H1 (cell line): ENCODE data around the gene SLC38A5. TPM values are rescaled to one million over a fixed set of nuclear protein-coding genes. Genes with fewer than 3 reads are reported as not detected.

Experiments used
- CTCF ChIA-PET: fragments of 300-600 bp; sonication (Branson Sonifier 250); formaldehyde crosslinking; loops from one replicate; lab custom pipeline; 2021; ENCODE audit not compliant: partially characterized antibody; lab: Charles Lee
- POLR2A ChIA-PET: fragments of 300-600 bp; sonication (Branson Sonifier 250); formaldehyde crosslinking; loops from one replicate; lab custom pipeline; 2021; ENCODE audit warnings: inconsistent platforms; ENCODE audit not compliant: partially characterized antibody; lab: Charles Lee
- DNase-seq, 2 experiments: peaks; one replicate each; pipeline versions ENCODE4 v3.0.0 to v3.0.0-alpha.2; 2010 to 2022; ENCODE audit warnings: low spot score in 2 of 2, low read depth in 1 of 2, mixed read lengths in 1 of 2
- FAIRE-seq: peaks from 2 replicates; lab custom pipeline; 2011; peaks lifted over from hg19 to GRCh38; lab: Jason Lieb, UNC
- H2AFZ ChIP-seq: 2 replicates; pipeline ENCODE4 v1.8.1; 2012; ENCODE audit warnings: low read length, inconsistent platforms
- H2AK5ac ChIP-seq: 2 replicates; pipeline ENCODE4 v1.6.1; 2013; ENCODE audit warnings: low read depth, low read length
- H2BK120ac ChIP-seq: replicated peaks from 2 replicates; pipeline ENCODE3; 2013; ENCODE audit warnings: low read depth, low read length, inconsistent platforms
- H2BK12ac ChIP-seq: 2 replicates; pipeline ENCODE4 v1.6.1; 2013; ENCODE audit warnings: low read depth, low read length
- H2BK15ac ChIP-seq: 2 replicates; pipeline ENCODE4 v1.6.1; 2013; ENCODE audit warnings: low read length
- H2BK20ac ChIP-seq: 2 replicates; pipeline ENCODE4 v1.6.1; 2013; ENCODE audit warnings: low read length
- H2BK5ac ChIP-seq: 2 replicates; pipeline ENCODE4 v1.6.1; 2013; ENCODE audit warnings: low read depth, low read length
- H3K14ac ChIP-seq: 2 replicates; pipeline ENCODE4 v1.6.1; 2013; ENCODE audit warnings: inconsistent platforms; ENCODE audit not compliant: insufficient read length
- H3K18ac ChIP-seq: 2 replicates; pipeline ENCODE4 v1.6.1; 2013; ENCODE audit warnings: low read length; ENCODE audit errors: extremely low read depth
- H3K23ac ChIP-seq: 2 replicates; pipeline ENCODE4 v1.6.1; 2013; ENCODE audit warnings: inconsistent platforms; ENCODE audit not compliant: insufficient read length
- H3K23me2 ChIP-seq: 2 replicates; pipeline ENCODE4 v1.6.1; 2013; ENCODE audit warnings: low read depth, low read length
- H3K27ac ChIP-seq: 2 replicates; pipeline ENCODE4 v1.6.1; 2011; ENCODE audit warnings: low read depth, low read length, inconsistent platforms
- H3K27me3 ChIP-seq, 4 experiments: replicated peaks in 1 of 4; 1 replicate in 1 of 4; 2 replicates in 3 of 4; pipeline versions ENCODE4 v1.6.1 to v1.8.1; 2011 to 2013; ENCODE audit warnings: low read length in 3 of 4, mild to moderate bottlenecking in 3 of 4, inconsistent platforms in 2 of 4, mixed read lengths in 2 of 4, moderate library complexity in 1 of 4; ENCODE audit not compliant: control insufficient read depth in 3 of 4, insufficient read depth in 3 of 4; ENCODE audit errors: extremely low read depth in 1 of 4
- H3K36me3 ChIP-seq, 4 experiments: 2 replicates each; pipeline versions ENCODE4 v1.6.1 to v1.8.1; 2011 to 2013; ENCODE audit warnings: mild to moderate bottlenecking in 4 of 4, low read length in 3 of 4, moderate library complexity in 2 of 4, control low read depth in 1 of 4, inconsistent platforms in 1 of 4; ENCODE audit not compliant: insufficient read depth in 4 of 4, control insufficient read depth in 2 of 4
- H3K4ac ChIP-seq: replicated peaks from 2 replicates; pipeline ENCODE3; 2013; ENCODE audit warnings: low read length, low read depth, mixed read lengths, inconsistent platforms; ENCODE audit not compliant: insufficient read length
- H3K4me1 ChIP-seq, 4 experiments: replicated peaks in 1 of 4; 1 replicate in 1 of 4; 2 replicates in 3 of 4; pipeline versions ENCODE4 v1.6.1 to v1.8.1; 2011 to 2013; ENCODE audit warnings: low read length in 3 of 4, inconsistent platforms in 2 of 4, mixed read lengths in 1 of 4; ENCODE audit not compliant: insufficient read depth in 4 of 4, control insufficient read depth in 3 of 4
- H3K4me2 ChIP-seq, 2 experiments: 2 replicates each; pipeline versions ENCODE4 v1.6.1 to v1.8.1; 2011 to 2013; ENCODE audit warnings: low read depth in 2 of 2, low read length in 2 of 2, control low read depth in 1 of 2, inconsistent platforms in 1 of 2, mild to moderate bottlenecking in 1 of 2; ENCODE audit not compliant: insufficient read depth in 1 of 2
- H3K4me3 ChIP-seq, 4 experiments: fragments of 200-600, 300-600 bp in 1 of 4; sonication (generic), shearing (Covaris generic), sonication (Bioruptor Twin) in 1 of 4; 2 replicates each; pipeline versions ENCODE4 v1.5.1 to v1.8.1; 2011 to 2016; ENCODE audit warnings: low read length in 4 of 4, low read depth in 3 of 4, control low read depth in 2 of 4, inconsistent platforms in 2 of 4, mild to moderate bottlenecking in 2 of 4, mixed read lengths in 1 of 4, moderate library complexity in 1 of 4; ENCODE audit not compliant: insufficient read depth in 2 of 4; ENCODE audit errors: extremely low read depth in 1 of 4
- H3K56ac ChIP-seq: replicated peaks from 2 replicates; pipeline ENCODE3; 2013; ENCODE audit warnings: low read depth, mild to moderate bottlenecking, mixed read lengths, low read length, inconsistent platforms; ENCODE audit not compliant: insufficient read length
- H3K79me1 ChIP-seq: 2 replicates; pipeline ENCODE4 v1.6.1; 2013; ENCODE audit warnings: low read depth, low read length, control low read depth
- H3K79me2 ChIP-seq, 2 experiments: 2 replicates each; pipeline versions ENCODE4 v1.6.1 to v1.8.1; 2012 to 2013; ENCODE audit warnings: low read length in 2 of 2, mild to moderate bottlenecking in 2 of 2, inconsistent platforms in 1 of 2; ENCODE audit not compliant: insufficient read depth in 2 of 2, control insufficient read depth in 1 of 2
- H3K9ac ChIP-seq, 4 experiments: replicated peaks in 1 of 4; 1 replicate in 1 of 4; 2 replicates in 3 of 4; pipeline versions ENCODE4 v1.6.1 to v1.8.1; 2011 to 2013; ENCODE audit warnings: low read depth in 3 of 4, low read length in 3 of 4, control low read depth in 2 of 4, mild to moderate bottlenecking in 2 of 4, moderate library complexity in 2 of 4, inconsistent platforms in 1 of 4; ENCODE audit errors: extremely low read depth in 1 of 4
- H3K9me3 ChIP-seq, 2 experiments: 2 replicates each; pipeline versions ENCODE4 v1.6.1 to v1.8.1; 2012 to 2013; ENCODE audit warnings: mild to moderate bottlenecking in 2 of 2, moderate library complexity in 2 of 2, control low read depth in 1 of 2, inconsistent platforms in 1 of 2, low read depth in 1 of 2, low read length in 1 of 2, mixed read lengths in 1 of 2; ENCODE audit not compliant: insufficient read depth in 2 of 2
- H4K20me1 ChIP-seq, 2 experiments: replicated peaks in 1 of 2; 2 replicates each; pipeline versions ENCODE3 to v1.8.1; 2011 to 2013; ENCODE audit warnings: inconsistent platforms in 2 of 2, low read length in 2 of 2, mild to moderate bottlenecking in 1 of 2; ENCODE audit not compliant: insufficient read depth in 2 of 2, control insufficient read depth in 1 of 2
- H4K5ac ChIP-seq: 2 replicates; pipeline ENCODE4 v1.6.1; 2013; ENCODE audit warnings: low read length, low read depth, mixed read lengths, inconsistent platforms; ENCODE audit not compliant: insufficient read length
- H4K8ac ChIP-seq: 2 replicates; pipeline ENCODE4 v1.8.0; 2013; ENCODE audit warnings: mild to moderate bottlenecking, moderate library complexity, low read length, inconsistent platforms; ENCODE audit not compliant: insufficient read depth; ENCODE audit errors: extremely low read depth
- H4K91ac ChIP-seq: replicated peaks from 2 replicates; pipeline ENCODE3; 2013; ENCODE audit warnings: low read length, mixed read lengths, inconsistent platforms; ENCODE audit not compliant: insufficient read length
- CTBP2 ChIP-seq: IDR thresholded peaks from 2 replicates; pipeline ENCODE4 v1.7.0; 2011; ENCODE audit warnings: borderline replicate concordance, mild to moderate bottlenecking, moderate library complexity, mixed read lengths, low read length; ENCODE audit not compliant: insufficient read depth, insufficient read length
- NANOG ChIP-seq: IDR thresholded peaks from 2 replicates; pipeline ENCODE4 v1.6.1; 2011; ENCODE audit warnings: low read length, low read depth, mild to moderate bottlenecking, inconsistent platforms; ENCODE audit not compliant: insufficient read depth, poor library complexity, severe bottlenecking
- RAD21 ChIP-seq, 2 experiments: IDR thresholded peaks in 1 of 2; conservative IDR thresholded peaks in 1 of 2; 2 replicates each; pipeline ENCODE4 v1.6.1; 2011; ENCODE audit warnings: low read depth in 2 of 2, low read length in 2 of 2, improper control_type of control experiment in 1 of 2, inconsistent platforms in 1 of 2, mild to moderate bottlenecking in 1 of 2, moderate library complexity in 1 of 2
- WGBS, 2 experiments: shearing (Covaris generic) in 1 of 2; methylation state at CpG; one replicate each; pipeline versions ENCODE4 v1.1.6 to v1.1.7; 2013 to 2015; ENCODE audit warnings: low lambda C conversion rate in 2 of 2, mixed read lengths in 2 of 2, inconsistent platforms in 1 of 2, low coverage in 1 of 2, missing lambda C conversion rate in 1 of 2; ENCODE audit not compliant: insufficient replicate concordance in 2 of 2, insufficient coverage in 1 of 2, insufficient read length in 1 of 2; ENCODE audit errors: extremely low coverage in 1 of 2, missing lambda C conversion rate in 1 of 2; 5-methylcytosine and 5-hydroxymethylcytosine counted together
- polyA plus RNA-seq, 7 experiments: library from polyadenylated mRNA; depleted of rRNA in 3 of 7; stranded (reverse) in 5 of 7; unstranded in 2 of 7; fragments of >200 nt in 5 of 7; fragments of 200-250 nt in 2 of 7; gene quantifications; 1 replicate in 5 of 7; 2 replicates in 1 of 7; 4 replicates in 1 of 7; pipeline versions ENCODE4 v1.2.1 to v1.2.3, GENCODE V29; 2011 to 2013; ENCODE audit warnings: missing spikeins in 2 of 7, mixed read lengths in 2 of 7
- total RNA-seq: library from RNA; stranded (reverse); fragmentation: NEBNext Ultra II Directional; extraction: Animal tissue kit (Norgen Biotek cat#: 25700); gene quantifications from 2 replicates; pipeline ENCODE4 v1.2.1, GENCODE V29; 2021

SLC38A5 gene
- total and polyA plus RNA-seq, 2 of the 8 experiments (the other 6 are each of a cell fraction or from before 2014, with no cell fraction given): 70.9 to 106 TPM

GRCh38 chrX:48467281-48467761 lies 2.7 kb downstream of the SLC38A5 start:
- H2AFZ ChIP-seq: no peak overlapping the region
- H3K27ac ChIP-seq: no peak overlapping the region
- peaks cover 0 to 10% (median 8%) of the 10 kb centered on the region in 4 experiments; a peak in 6 of 7 replicates for H3K4me1 ChIP-seq
- no peak for DNase-seq
- WGBS, 2 experiments: 40% methylated on average over 2 of the region's 10 CpGs; no CpG with 5 or more reads in 1 of the 2 experiments
- H2BK120ac ChIP-seq: no peak overlapping the region
- H3K23me2 ChIP-seq: no peaks in the 10 kb centered on the region
- H3K79me1 ChIP-seq: 0 out of 2 replicates have a peak, but pooled peaks cover 2% of the 10 kb centered on the region
- no peak for TF ChIP-seq NANOG
- no peak for TF ChIP-seq CTBP2
- TF ChIP-seq RAD21 (IDR thresholded peaks at IDR 0.05 in 1 of 2, conservative IDR thresholded peaks at IDR 0.05 in 1 of 2; ENCODE audit: low read depth in 2 of 2, low read length in 2 of 2): no peak
- H3K36me3 ChIP-seq: peaks cover 0 to 3% (median 0%) of the 10 kb centered on the region in 4 experiments; a peak in 2 of 8 replicates
- no peak overlapping the region for H4K8ac ChIP-seq
- H3K56ac ChIP-seq: no peak overlapping the region
- H3K9me3 ChIP-seq: no peaks in the 10 kb centered on the region
- no peak overlapping the region for H4K91ac ChIP-seq
- no peak overlapping the region for H3K9ac ChIP-seq
- no peak overlapping the region for H3K14ac ChIP-seq
- H3K18ac ChIP-seq: no peak overlapping the region
- H3K4ac ChIP-seq: no peak overlapping the region
- no peak overlapping the region for H2BK20ac ChIP-seq
- H4K5ac ChIP-seq: no peak overlapping the region
- no peak overlapping the region for H3K23ac ChIP-seq
- H2BK15ac ChIP-seq: no peak overlapping the region
- H3K4me2 ChIP-seq: peak overlapping the region; percentile 68 to 90
- 0 out of 2 replicates have a peak overlapping the region, but pooled peaks have one; percentile 27 for H2BK12ac ChIP-seq
- H3K27me3 ChIP-seq: no peaks in the 10 kb centered on the region
- POLR2A ChIA-PET: interaction anchor here (0.7 to 1.8 kb wide), 2 partner anchors 13 to 825 kb away, joined by 3 to 5 read pairs; no protein-coding TSS in a partner anchor
- peaks cover 0 to 8% of the 10 kb centered on the region in 2 experiments; a peak in 1 of 4 replicates for H3K79me2 ChIP-seq
- no peak for FAIRE-seq
- H2BK5ac ChIP-seq: no peak overlapping the region
- CTCF ChIA-PET: interaction anchor here (1.0 to 6.2 kb wide), 9 partner anchors 13 to 637 kb away, joined by 3 to 32 read pairs (median 4); no protein-coding TSS in a partner anchor
- no peaks in the 10 kb centered on the region for H4K20me1 ChIP-seq
- peak overlapping the region; percentile 51 to 90 (median 70) for H3K4me3 ChIP-seq
- no peak overlapping the region for H2AK5ac ChIP-seq
